ENCODE measurements around the gene SSTR3.

Gene SSTR3

DNA sequence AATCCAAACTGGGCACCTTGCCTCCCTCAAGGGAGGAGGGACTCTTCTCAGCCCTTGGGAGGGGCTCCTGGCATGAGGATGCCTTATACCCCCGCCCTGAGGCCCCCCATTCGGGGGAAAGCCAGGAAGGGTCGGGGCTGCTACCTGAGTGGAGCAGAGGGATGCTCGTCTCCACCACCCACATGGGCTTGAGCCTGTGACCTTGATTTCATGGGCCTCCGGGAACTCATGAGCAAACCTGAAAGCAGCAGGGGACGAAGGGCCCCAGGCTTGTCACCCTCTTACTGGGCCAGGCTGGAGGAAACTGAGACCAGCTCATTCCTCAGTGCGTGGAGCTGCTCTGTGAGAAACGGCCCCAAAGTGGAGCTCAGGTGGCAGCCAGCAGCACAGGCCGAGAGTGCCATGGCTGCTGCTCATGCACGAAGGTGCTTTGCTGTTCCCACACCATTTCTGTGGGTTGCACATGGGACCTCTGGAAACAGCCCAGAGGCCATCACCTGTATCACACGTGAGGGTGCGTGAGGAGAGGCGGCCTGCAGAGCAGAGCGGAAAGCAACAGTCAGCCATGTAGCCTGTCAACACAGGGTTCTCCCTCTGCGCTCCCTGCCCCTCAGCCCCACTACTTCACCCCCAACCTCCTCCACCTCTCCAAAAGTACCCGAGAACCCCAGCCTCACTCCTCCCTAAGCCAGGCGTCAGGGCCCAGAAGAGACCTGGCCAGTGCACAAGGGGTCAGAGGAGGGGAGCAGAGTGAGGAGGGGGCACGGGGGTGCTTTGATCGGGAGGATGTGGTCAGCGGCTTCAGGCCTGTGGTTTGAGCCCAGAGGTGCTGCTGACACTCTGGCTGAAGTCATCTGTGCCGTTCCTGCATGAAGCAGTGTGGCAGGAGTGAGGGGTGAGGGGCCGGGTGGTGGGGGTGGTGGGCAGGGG lies 48.4 kb downstream of the SSTR3 start:
- no peak for FAIRE-seq

DNA sequence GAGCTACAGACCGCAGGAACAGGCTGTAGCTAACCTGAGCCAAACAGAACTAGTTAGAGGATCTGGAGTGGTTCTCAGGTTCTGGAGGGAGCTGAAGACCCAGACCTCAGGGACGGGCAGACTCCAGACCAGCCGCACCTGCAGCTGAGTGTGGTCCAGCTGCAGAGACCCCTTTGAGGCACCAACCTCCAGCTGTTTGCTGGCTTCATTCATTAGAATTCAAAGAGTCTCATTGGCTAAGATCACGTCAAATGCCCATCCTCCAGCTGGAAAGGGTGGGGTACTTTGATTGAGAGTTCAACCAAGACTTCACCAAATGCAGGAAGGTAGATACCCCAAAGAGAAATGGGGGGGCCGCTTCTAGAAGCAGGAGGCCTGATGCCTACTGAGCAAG lies 49.2 kb downstream of the SSTR3 start:
- FAIRE-seq: no peak

DNA sequence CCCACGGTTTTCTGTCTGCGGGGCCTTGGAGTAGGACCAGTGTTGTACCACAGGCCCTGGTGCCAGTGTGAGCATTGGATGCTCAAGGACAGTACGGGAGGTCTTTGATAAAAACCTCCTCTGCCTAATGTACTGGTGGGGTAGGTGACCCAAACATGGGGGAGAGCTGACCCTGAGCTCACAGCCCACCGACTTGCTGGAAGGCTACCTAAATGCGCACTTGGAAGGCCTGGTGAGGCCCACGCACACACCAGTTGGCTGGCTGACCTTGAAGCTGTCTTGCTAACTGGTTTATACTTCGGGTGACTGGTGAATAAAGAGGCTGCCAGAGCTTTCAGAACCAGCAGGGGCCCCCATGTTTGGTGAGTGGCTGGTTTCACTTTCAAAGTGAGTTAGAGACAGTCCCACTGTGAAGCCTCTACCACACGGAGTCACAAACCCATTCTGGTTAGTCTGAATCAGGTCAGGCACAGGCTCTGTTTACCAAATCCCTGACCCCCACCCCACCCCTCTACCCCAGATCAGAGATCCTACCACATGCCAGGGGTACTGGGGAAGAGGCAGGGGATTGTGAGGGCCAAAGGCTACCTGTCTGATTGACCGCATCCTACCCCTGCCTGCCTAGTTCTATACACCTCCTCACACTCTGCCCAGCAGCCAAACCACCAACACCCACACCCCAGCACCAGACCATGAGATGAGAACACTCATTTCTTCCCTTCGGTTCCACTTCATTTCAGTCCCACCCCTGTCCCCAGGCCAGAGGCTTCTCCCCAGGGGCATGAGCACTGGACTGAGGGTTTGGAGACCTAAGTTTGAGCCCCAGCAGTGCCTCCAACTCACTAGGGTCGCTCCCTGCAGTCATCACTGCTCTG lies 49.8 kb downstream of the SSTR3 start:
- FAIRE-seq: no peak

DNA sequence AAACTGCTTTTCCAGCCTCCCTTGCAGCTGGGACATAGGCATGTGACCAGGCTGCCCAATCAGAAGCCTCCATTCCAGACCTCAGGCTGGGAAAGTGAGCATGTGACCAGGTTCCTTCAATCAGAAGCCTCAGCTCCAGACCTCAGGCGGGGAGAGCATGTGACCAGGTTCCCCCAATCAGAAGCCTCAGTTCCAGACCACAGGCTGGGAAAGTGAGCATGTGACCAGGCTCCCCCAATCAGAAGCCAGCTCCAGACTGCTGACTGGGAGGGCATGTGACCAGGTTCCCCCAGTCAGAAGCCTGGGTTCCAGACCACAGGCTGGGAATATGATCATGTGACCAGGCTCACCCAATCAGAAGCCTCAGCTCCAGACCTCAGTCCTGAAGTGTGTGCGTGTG lies 50.8 kb downstream of the SSTR3 start:
- FAIRE-seq: no peak

DNA sequence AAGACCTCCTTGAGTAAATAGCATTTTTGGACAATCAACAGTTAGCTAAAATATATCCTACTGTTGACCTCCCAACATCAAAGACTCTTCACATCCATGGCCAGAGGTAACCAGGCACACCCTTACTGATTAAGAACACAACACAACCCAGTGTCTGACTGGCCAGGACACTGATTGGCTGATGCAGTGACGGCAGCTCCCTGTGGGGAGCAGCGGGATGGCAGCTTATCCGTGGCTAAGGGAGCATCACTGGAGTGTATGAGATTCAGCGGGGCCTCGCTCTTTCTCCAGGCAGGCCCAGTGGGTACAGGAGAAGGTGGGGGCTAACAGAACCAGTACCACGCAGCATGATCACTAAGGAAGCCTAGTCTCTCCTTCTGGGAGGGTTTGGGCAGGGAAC lies 52.2 kb downstream of the SSTR3 start:
- no peak for FAIRE-seq

DNA sequence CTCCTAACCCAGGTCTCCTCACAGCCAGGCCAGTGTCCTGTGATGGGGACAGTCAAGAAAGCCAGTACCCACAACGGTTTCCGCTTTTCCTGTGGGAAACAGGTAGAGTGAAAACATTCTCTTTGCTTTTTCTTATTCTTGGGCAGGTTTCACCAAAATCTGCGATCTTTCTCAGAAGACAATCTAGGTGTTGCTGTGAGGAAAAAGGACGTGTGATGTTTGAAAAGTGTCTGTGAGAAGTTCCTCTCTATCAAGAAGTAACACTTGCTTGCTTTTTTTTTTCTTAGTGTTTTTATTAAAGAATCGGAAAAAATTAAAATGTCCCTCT lies 53.4 kb downstream of the SSTR3 start:
- FAIRE-seq: no peak

DNA sequence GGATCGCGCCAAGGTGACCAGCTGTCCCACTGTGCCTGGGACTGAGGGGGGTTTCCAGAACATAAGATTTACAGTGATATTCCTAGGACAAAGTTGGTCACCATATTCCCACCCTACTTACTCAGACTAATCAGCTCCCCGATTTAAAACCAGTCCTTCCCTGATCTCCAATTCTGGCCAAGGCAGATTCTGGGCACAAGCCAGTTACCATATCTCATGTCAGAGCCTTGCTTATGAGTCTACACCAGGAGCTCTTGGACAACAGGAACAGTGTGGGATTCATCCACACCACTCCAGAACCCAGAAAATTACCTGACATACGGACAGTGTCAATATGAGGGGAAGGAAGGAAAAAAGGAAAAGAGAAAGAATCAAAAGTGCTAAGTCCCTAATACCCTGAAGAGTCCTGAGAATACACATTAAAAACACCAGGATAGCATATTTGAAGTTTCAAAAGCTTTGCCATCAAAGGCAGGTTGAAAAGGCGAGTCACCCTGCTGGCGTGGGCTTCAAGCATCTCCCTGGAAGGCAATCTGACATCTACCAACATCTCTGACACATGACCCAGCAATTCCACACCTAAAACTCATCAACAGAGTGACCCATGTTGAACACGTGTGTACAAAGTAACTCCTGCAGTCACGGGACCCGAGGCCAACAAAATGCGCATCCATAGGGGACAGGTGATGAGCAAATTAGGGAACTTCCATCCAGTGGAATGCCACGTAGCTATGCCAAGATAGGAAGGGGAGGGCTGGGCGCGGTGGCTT lies 54.6 kb downstream of the SSTR3 start:
- FAIRE-seq: no peak

DNA sequence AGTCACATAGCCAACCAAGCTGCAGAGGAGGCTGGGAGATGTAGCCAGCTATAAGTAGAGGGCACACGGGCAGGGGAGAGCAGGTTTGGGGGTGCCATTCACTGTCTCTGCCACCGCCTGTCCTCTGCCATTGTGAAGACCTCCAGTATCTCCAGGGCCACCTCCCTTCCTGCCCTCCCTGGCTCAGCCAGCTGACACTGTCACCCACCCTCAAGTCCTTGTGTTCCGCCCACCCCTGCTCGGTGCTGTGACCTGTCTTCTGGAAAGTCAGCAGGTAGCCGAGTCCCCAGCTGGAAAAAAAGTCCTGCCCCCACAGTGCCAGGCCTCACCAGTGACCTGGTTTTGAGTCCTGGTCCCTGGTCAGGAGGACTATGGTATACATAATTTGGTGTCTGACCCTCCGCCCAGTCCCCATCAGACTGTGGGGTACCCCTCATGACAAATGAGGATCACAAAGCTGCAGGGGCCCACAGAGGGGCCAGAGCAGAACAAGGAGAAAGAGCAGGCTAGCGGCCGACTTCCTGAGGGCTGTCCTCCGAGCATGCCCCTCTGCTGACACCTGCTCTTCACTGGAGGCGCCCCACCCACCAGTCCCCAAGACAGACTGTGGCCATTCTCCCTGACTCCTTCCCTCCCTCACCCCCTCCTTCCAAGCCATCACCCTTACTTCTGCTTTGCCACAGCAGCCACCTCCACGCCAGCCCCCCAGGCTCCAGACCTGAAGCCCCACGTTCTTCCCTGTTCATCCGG lies 55.4 kb downstream of the SSTR3 start:
- FAIRE-seq: no peak

DNA sequence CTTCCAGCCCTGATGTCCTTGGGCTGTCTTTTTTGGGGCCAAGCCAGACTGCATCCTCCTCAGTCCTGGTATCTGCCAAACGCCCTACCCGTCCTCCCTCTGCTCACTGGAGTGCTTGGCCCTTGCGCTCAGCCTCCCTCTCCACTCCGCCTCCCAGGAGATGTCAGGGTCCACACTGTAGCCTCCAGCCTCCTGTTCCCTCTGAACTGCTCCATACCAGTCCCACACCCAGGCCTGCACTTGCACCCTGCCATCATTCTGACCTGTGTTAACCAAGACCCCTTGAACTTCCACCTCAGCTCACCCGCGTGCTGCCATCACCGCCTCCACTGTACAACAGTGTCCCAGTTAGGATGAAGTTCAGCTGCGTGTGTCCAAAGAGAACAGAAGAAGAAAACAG lies 56.3 kb downstream of the SSTR3 start:
- no peak for FAIRE-seq

DNA sequence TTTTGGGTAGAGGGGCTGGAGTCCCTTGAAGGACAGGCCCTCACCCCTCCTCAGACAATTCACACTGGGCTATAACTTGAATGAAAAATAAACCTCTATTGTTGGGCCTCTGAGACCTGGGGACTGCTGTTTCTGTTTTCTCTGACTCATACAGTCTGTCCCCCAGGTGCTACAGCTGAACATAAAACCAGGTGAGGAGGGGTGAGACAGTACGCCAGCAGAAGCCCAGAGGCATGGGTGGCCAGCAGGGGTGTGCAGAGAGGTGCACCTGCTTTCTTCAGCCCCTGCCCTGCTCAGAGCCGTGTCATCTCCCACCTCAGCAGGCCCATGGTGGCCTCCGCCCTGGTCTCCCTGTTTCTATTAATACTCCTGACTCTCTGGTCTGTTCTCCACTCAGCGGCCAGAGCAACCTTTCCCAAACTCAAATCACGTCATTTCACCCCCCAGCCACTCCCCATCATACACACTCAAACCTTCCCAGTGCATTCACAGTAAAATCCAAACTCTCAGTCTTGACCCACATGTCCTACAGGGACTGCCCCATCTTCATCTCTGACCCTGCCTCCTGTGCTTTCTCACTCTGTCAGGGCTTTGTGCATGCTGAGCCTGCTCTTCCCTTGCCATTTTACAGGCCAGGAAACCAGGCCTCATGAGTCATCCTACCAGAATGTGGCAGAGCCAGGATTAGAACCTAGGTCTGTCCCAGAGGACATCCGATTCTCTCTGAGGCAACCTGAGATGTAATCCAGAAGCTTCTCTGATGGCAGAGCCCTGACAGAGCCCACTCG lies 57.2 kb downstream of the SSTR3 start:
- FAIRE-seq: no peak
